CD4-positive, alpha-beta T cell (primary cell): ENCODE results near the gene TMEM215. TPM values are rescaled to one million over a fixed set of nuclear protein-coding genes. Genes with fewer than 3 reads are reported as not detected.

Source experiments
- ATAC-seq: fragments of 200-7000 bp; cut with Tn5 transposase; one replicate; pipeline ENCODE4 v1.10.0; 2022; ENCODE audit warnings: mild to moderate bottlenecking; ENCODE audit not compliant: poor library complexity
- CTCF ChIA-PET: fragments of 350-600 bp; sonication (Branson Sonifier 250); formaldehyde crosslinking; loops from one replicate; lab custom pipeline; 2021; ENCODE audit warnings: antibody characterized with exemption, inconsistent platforms; lab: Charles Lee
- POLR2A ChIA-PET: fragments of 350-600 bp; sonication (Branson Sonifier 250); formaldehyde crosslinking; loops from one replicate; lab custom pipeline; 2021; ENCODE audit warnings: antibody characterized with exemption, inconsistent platforms; lab: Charles Lee
- DNase-seq, 14 experiments: peaks; one replicate each; pipeline ENCODE4 v3.0.0-alpha.2; 2013 to 2020; ENCODE audit warnings: mixed read lengths in 2 of 14
- H3K27ac ChIP-seq, 2 donors: one replicate each; pipeline versions ENCODE4 v1.5.1 to v1.7.0; 2013; ENCODE audit warnings: low read length in 2 of 2, low read depth in 1 of 2, mild to moderate bottlenecking in 1 of 2
- H3K27me3 ChIP-seq, 2 experiments: 1 replicate in 1 of 2; 2 replicates in 1 of 2; pipeline versions ENCODE4 v1.6.1 to v1.7.0; 2013; ENCODE audit warnings: low read length in 2 of 2, control low read depth in 1 of 2, mild to moderate bottlenecking in 1 of 2, moderate library complexity in 1 of 2; ENCODE audit not compliant: insufficient read depth in 2 of 2, control insufficient read depth in 1 of 2
- H3K36me3 ChIP-seq: one replicate; pipeline ENCODE4 v1.6.1; 2013; ENCODE audit warnings: low read length, control low read depth; ENCODE audit not compliant: insufficient read depth
- H3K4me1 ChIP-seq: one replicate; pipeline ENCODE4 v1.6.1; 2013; ENCODE audit warnings: low read length, control low read depth; ENCODE audit not compliant: insufficient read depth
- H3K4me3 ChIP-seq: one replicate; pipeline ENCODE4 v1.5.1; 2013; ENCODE audit warnings: mild to moderate bottlenecking, low read length, moderate library complexity
- H3K9me3 ChIP-seq, 2 experiments: 1 replicate in 1 of 2; 2 replicates in 1 of 2; pipeline versions ENCODE4 v1.6.1 to v1.7.0; 2013; ENCODE audit warnings: low read length in 2 of 2, mild to moderate bottlenecking in 2 of 2, control low read depth in 1 of 2, moderate library complexity in 1 of 2; ENCODE audit not compliant: control insufficient read depth in 1 of 2, insufficient read depth in 1 of 2
- H3K27ac Mint-ChIP-seq: one replicate; pipeline ENCODE4 v1.8.0; 2020; ENCODE audit warnings: mixed read lengths
- H3K27me3 Mint-ChIP-seq: one replicate; pipeline ENCODE4 v1.8.0; 2021; ENCODE audit warnings: mixed read lengths
- H3K36me3 Mint-ChIP-seq: one replicate; pipeline ENCODE4 v1.8.0; 2021; ENCODE audit warnings: low read depth, mixed read lengths
- H3K4me1 Mint-ChIP-seq: one replicate; pipeline ENCODE4 v1.8.0; 2021; ENCODE audit warnings: low read depth, mixed read lengths
- H3K4me3 Mint-ChIP-seq: one replicate; pipeline ENCODE4 v1.8.0; 2020; ENCODE audit warnings: mild to moderate bottlenecking, mixed read lengths
- H3K9me3 Mint-ChIP-seq: one replicate; pipeline ENCODE4 v1.8.0; 2020; ENCODE audit warnings: mixed read lengths
- CTCF ChIP-seq: fragments of 200-600 bp; IDR thresholded peaks from one replicate; pipeline ENCODE4 v1.8.0; 2022; ENCODE audit warnings: antibody characterized with exemption, mild to moderate bottlenecking
- intact Hi-C, 2 experiments: fragments of 100-400 bp; cut with DNase I in 1 of 2; cut with micrococcal nuclease in 1 of 2; formaldehyde crosslinking; loops; one replicate each; pipeline versions ENCODE4 v1.15.1 to v1.9.0; 2023 to 2025; cut with DNase I, micrococcal nuclease
- total RNA-seq, 174 experiments: library from RNA in 2 of 174; stranded (reverse) in 2 of 174; gene quantifications; one replicate each; pipeline ENCODE4 v1.2.3 and lab custom pipeline; 2021 to 2026

The TMEM215 gene
- total RNA-seq, 2 experiments from 2014 or later = not detected

- Histone ChIP-seq H3K36me3 (no peaks in the 10 kb centered on the region), H3K9me3 (no peaks in the 10 kb centered on the region), H3K27ac (no peak overlapping the region), H3K4me3 (no peak overlapping the region), H3K4me1 (no peaks in the 10 kb centered on the region), H3K27me3 (peaks cover 0 to 2% of the 10 kb centered on the region in 2 experiments)
- Mint-ChIP-seq H3K27me3 (peaks cover 20% of the 10 kb centered on the region), H3K9me3 (no peaks in the 10 kb centered on the region), H3K4me3 (no peak overlapping the region), H3K36me3 (no peaks in the 10 kb centered on the region), H3K4me1 (no peaks in the 10 kb centered on the region), H3K27ac (no peak overlapping the region)
- intact Hi-C loops = no loop called here
- CTCF ChIA-PET = no interaction called here
- ATAC-seq (no peak), DNase-seq (no peak)
- TF ChIP-seq CTCF = no peak
- POLR2A ChIA-PET = no interaction called here
Observed at GRCh38 chr9:32832346-32832745, 49.0 kb downstream of the TMEM215 start.

Other genes with a start within 250 kb of the TMEM215 start
- 10 to 100 TPM; 12.7 to 16.8 TPM for gene SMIM27, start 231.2 kb upstream of the TMEM215 start, total RNA-seq
- gene TOPORS, start 231.0 kb upstream of the TMEM215 start, total RNA-seq = 10 to 100 TPM; 40.8 to 41.8 TPM
- gene NDUFB6, start 210.4 kb upstream of the TMEM215 start, total RNA-seq = 10 to 100 TPM; 11.9 to 12.3 TPM
- gene TAF1L, start 147.9 kb upstream of the TMEM215 start, total RNA-seq = under 1 TPM in 1 of 2 experiments, not detected in 1; 0.06 TPM
- 10 to 100 TPM; 22.0 to 22.5 TPM for gene APTX, start 218.1 kb downstream of the TMEM215 start, total RNA-seq
- gene DNAJA1, start 241.7 kb downstream of the TMEM215 start, total RNA-seq = 100 to 1,000 TPM; 150 to 156 TPM